ENCODE measurements around the gene OR5B12.
"Not testable (repeated sequence)": the region's sequence is repeated elsewhere in the genome, so short reads cannot be mapped to it uniquely, and the experiment has no call there.

OR5B12 gene

DNA sequence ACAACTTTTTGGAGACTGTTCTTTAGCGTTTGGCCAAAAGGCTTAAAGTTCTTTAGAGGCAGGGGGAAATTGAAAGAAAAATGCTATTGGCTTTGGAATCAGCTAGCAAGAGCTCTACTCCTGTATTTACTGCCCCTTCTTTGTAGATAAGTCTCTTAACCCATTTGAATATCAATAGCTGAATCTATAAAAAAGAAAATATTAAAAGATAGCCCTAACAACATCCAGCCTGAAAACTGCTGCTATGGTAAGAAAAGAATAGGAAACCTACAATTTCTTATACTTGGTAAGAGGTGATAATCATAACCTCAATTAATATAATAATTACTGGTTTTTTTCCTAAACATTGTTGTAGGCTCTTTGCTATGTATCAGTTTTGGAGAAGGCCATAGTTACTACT, at the start of gene OR5B12:
OR5B12 (minus strand) TSS at position 101 of the 400 bp plus-strand sequence. CDS start 2,085 bp downstream, outside the sequence.
- DNase-seq (ENCODE audit: low spot score), result no peak

- DNase-seq (ENCODE audit: low spot score), result no peak
These were observed 48.8 kb upstream of the OR5B12 start for GRCh38 chr11:58490827-58491226.

DNA sequence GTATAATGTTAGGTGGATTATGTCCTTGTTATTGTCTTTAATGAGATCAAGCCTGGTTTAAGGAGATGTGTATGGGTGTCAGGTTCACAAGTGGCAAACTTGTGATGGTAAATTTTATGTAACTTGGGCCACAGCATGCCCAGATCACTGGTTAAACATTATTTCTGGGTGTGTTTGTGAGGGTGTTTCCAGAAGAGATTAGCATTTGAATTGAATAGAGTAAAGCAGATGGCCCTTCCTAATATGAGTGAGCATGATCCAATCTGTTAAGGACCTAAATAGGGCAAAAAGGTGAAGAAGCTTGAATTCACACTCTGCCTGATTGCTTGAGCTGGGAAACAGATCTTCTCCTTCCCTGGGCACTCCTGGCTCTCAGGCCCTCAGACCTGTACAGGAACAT, 45.1 kb upstream of the OR5B12 start:
- DNase-seq (ENCODE audit: low spot score), result no peak

DNA sequence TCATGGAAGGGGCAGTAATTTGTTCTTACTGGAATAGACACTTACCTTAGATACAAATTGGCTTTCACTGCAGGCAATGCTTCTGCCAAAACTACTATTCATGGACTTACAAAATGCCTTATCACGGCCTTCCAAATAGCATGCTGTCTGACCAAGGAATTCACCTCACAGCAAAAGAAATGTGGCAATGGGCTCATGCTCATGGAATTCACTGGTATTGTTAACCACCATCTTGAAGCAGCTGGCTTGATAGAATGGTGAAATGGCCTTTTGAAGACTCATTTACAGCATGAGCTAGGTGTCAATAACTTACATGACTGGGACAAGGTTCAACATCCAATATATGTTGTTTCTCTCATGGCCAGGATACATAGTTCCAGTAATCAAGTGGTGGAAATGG, 43.9 kb upstream of the OR5B12 start:
- no peak for DNase-seq (ENCODE audit: low spot score)

DNA sequence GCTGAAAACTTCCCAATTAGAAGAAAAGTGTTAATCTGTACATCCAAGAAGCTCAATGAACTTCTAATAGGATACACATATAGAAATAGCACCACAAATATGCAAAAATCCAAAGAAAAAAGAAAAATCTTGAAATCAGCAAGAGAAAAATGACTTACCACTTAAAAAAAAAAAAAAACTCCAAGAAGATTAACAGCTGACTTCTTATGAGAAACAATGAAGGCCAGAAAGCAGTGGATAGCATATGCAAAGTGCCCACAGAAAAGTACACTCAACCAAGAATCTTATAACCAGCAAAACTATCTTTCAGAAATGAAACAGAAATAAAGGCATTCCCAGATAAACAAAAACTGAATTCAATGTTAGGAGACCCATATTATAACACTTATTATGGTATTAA, 29.9 kb upstream of the OR5B12 start:
- no peak for DNase-seq (ENCODE audit: low spot score)

- DNase-seq (ENCODE audit: low spot score), result no peak
These were observed 24.3 kb upstream of the OR5B12 start for GRCh38 chr11:58466293-58466692.

- no peak for DNase-seq (ENCODE audit: low spot score)
These were observed 23.7 kb upstream of the OR5B12 start for GRCh38 chr11:58465690-58466089.

DNA sequence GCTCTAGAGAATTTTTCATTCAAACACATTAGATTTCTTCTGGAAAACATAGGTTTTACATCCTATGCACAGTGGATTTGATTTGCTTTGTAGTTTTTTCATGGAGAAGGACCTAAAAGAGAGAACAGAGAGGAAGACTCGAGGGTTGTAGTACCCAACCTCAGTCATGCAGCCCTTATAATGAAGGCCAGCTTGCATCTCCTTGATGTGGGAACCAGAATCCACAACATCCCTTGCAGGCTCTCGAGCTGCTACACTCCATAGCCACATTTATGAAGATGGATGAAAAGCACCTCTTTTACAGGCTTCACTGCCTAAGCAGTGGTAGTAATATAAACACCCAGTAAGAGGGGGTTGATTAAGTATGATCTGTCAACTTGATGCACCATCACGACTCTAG, 9.5 kb upstream of the OR5B12 start:
- no peak for DNase-seq (ENCODE audit: low spot score)

GRCh38 chr11:58446294-58446693, 4.3 kb upstream of the OR5B12 start:
- DNase-seq (ENCODE audit: low spot score), result no peak

GRCh38 chr11:58444300-58444699, 2.3 kb upstream of the OR5B12 start:
- no peak for DNase-seq (ENCODE audit: low spot score)

DNA sequence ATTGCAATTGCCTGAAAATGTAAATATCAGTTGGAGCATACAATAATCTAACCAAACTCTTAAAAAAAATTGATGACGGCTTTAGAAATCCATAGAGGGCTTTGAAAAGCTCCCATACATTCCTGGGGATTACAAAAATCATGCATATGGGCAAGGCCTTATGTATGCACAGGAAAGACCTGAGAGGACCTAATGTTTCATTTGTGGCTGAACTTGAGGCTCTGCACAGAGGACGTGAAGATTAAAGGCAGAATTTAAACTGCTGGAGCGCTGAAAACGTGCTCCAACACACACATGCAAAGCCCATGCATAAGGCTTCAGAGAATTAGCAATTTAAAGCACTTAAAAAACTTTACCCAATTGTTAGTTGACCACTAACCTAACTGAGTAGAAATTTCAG, 3.5 kb downstream of the OR5B12 start:
- DNase-seq (ENCODE audit: low spot score), result no peak

DNA sequence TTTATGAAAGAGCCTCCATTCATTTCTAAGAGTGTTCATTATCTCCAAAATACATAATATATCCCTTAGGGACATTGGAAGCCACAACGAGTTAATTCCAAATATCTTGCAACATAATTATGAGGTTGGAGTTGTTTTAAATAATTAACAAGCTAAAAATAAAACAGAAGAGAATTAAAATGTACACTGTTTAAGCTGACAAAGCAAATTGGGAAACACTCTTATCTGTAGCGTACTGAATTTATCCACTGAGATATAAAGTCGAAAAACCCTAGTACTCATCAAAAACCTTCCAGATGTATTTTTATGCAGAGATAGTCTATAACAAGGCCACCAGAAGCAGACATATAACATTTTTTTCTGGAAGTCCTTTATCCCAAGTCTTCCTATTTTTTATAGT, 7.8 kb downstream of the OR5B12 start:
- no peak for DNase-seq (ENCODE audit: low spot score)

DNA sequence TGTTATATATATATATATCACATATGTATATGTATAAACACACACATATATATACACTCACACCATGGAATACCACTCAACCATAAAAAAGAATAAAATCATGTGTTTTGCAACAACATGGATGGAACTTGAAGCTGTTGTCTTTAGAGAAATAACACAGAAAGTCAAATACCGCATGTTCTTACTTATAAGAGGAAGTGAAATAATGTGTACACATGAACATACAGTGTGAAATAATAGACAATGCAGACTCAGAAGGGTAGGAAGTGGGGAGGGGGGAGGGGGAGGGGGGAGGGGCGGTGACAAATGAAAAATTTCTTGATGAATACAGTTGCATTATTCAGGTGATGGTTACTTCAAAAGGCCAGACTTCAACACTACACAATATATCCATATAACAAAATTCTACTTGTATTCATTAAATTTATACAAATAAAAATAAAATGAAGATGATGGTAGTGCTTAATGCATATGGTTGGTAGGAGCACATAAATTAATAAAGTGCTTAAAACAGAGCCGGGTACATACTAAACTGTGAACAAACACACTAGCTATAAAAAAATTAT, 8.3 kb downstream of the OR5B12 start:
- DNase-seq (ENCODE audit: low spot score), result no peak

- DNase-seq (ENCODE audit: low spot score), result no peak
These were observed 12.8 kb downstream of the OR5B12 start for GRCh38 chr11:58429273-58429672.

GRCh38 chr11:58428021-58428420, 14.0 kb downstream of the OR5B12 start, which contains the start of gene OR5B2:
TSS of gene OR5B2 (minus strand) at chr11:58428121. CDS start at chr11:58423261, 4,860 bp downstream.
- DNase-seq (ENCODE audit: low spot score), result no peak

DNA sequence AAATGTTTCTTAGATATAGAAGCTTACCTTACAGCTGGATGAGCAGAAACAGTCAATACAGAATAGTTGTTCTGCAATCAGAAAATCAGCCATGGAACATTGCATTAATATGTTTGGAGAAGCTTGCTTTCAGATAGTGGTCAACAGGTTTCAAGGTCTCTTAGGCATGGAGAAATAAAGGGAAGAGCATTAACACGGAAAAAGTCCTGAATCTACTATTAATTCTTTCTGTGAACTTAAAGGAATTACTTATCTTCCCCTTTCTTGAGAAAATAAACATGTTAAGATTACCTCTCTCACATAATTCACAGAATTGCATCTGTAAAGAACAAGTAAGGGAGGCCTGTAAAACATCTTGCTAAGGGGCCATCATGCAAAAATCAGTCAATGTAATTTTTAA, 35.3 kb downstream of the OR5B12 start, which contains the start of gene OR5B3:
OR5B3 (minus strand) TSS at position 101 of the 400 bp plus-strand sequence. CDS start 3,465 bp downstream, outside the sequence.
- no peak for DNase-seq (ENCODE audit: low spot score)

DNA sequence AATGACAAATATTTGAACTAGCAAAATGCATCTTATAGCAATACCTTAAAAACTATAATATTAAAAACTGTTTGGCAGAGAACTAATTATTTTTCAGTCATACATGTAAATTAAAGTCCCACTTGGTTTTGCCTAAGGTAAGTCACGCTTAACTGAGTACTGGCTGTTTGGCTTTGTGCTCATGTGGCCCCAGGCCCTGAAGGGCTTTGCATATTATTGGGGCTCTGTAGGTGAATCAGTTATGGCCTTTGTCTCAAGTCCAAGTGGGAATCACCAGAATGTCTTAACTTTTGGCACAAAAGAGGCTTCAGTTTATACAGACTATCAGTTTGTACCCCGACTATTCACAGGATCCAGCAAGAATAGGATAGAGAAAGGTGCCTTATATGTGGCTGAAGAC, 42.4 kb downstream of the OR5B12 start:
- DNase-seq (ENCODE audit: low spot score), result not testable (repeated sequence)

- no peak for DNase-seq (ENCODE audit: low spot score)
These were observed 46.5 kb downstream of the OR5B12 start for GRCh38 chr11:58395581-58395980.

- DNase-seq (ENCODE audit: low spot score), result peak; percentile 70
These were observed 47.8 kb downstream of the OR5B12 start for GRCh38 chr11:58394195-58394594.

DNA sequence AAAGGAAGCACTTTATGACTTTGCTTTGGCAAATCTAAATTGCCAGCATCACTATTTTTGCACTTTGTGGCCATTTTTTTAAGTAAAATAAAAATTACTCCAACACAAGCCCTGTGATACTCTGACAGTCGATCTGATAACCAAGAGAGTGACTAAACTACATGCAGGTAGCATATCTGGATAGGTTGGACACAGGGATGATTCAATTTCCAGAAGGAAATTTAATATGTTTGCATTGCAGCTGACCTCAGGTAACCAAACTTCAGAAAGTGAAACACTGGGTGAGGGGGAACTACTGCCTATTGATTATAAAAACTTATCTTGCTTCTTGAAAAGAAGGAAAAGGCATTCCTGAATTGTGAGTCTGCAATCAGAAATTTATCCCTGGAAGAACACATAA, 49.3 kb downstream of the OR5B12 start:
- DNase-seq (ENCODE audit: low spot score), result no peak

DNA sequence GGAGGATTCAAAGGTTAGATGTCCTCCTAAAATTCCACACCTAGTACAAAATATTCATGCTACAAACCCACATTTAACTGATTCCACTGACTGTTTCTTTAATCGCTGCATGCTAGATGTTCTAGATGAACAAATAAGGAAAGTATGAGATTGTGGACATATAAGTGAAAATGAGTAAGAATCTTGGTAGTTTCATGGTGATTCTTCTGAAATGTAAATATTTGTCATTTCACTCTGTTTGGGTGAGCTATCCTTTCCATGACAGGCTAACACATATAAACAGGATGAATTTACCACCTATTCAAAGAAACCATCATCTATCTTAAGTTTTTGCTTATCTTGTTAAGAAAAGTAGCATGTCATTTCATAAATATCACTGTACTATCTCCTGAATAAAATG, 50.2 kb downstream of the OR5B12 start:
- DNase-seq (ENCODE audit: low spot score), result no peak

DNA sequence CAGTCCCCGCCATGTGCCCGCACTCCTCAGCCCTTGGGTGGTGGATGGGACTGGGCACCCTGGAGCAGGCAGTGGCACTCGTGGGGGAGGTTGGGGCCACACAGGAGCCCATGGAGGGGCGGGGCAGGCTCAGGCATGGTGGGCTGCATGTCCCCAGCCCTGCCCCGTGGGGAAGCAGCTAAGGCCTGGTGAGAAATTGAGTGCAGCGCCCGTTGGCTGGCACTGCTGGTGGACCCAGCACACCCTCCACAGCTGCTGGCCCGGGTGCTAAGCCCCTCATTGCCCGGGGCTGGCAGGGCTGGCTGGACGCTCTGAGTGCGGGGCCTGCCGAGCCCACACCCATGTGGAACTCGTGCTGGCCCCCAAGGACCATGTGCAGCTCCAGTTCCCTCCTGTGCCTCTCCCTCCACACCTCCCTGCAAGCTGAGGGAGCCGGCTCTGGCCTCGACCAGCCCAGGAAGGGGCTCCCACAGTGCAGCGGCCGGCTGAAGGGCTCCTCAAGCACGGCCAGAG, 51.4 kb downstream of the OR5B12 start:
- DNase-seq (ENCODE audit: low spot score), result no peak

Measured in AG20443 (cell line).